Natural killer cell (primary cell): ENCODE results near the gene ISM1. TPM values are rescaled to one million over a fixed set of nuclear protein-coding genes. Genes with fewer than 3 reads are reported as not detected.

Experiments
- ATAC-seq, 3 donors: fragments of 150-1000 bp in 2 of 3; fragments of 200-7000 bp in 1 of 3; cut with Tn5 transposase; 1 replicate in 1 of 3; 2 replicates in 2 of 3; pipeline ENCODE4 v1.10.0; 2021; ENCODE audit warnings: mild to moderate bottlenecking in 2 of 3, moderate library complexity in 2 of 3
- DNase-seq, 2 donors: peaks; one replicate each; pipeline versions ENCODE4 v3.0.0 to v3.0.0-alpha.2; 2013 to 2021; ENCODE audit warnings: mixed read lengths in 1 of 2
- H3K27ac ChIP-seq: one replicate; pipeline ENCODE4 v1.5.1; 2013; ENCODE audit warnings: mild to moderate bottlenecking, low read length
- H3K27me3 ChIP-seq: one replicate; pipeline ENCODE4 v1.6.1; 2013; ENCODE audit warnings: low read length; ENCODE audit not compliant: control insufficient read depth, insufficient read depth
- H3K36me3 ChIP-seq: one replicate; pipeline ENCODE4 v1.6.1; 2013; ENCODE audit warnings: low read length; ENCODE audit not compliant: control insufficient read depth, insufficient read depth
- H3K4me1 ChIP-seq: one replicate; pipeline ENCODE4 v1.6.1; 2013; ENCODE audit warnings: low read length; ENCODE audit not compliant: control insufficient read depth, insufficient read depth
- H3K4me3 ChIP-seq: one replicate; pipeline ENCODE4 v1.5.1; 2013; ENCODE audit warnings: low read length
- H3K9me3 ChIP-seq: one replicate; pipeline ENCODE4 v1.6.1; 2013; ENCODE audit warnings: low read length; ENCODE audit not compliant: control insufficient read depth, insufficient read depth
- H3K27ac Mint-ChIP-seq, 2 donors: one replicate each; pipeline ENCODE4 v1.8.0; 2022; ENCODE audit warnings: mild to moderate bottlenecking in 2 of 2, mixed read lengths in 2 of 2, moderate library complexity in 1 of 2
- H3K27me3 Mint-ChIP-seq, 2 donors: one replicate each; pipeline ENCODE4 v1.8.0; 2022; ENCODE audit warnings: low read depth in 2 of 2, mixed read lengths in 2 of 2
- H3K36me3 Mint-ChIP-seq: one replicate; pipeline ENCODE4 v1.8.0; 2022; ENCODE audit warnings: mixed read lengths
- H3K4me1 Mint-ChIP-seq, 2 donors: one replicate each; pipeline ENCODE4 v1.8.0; 2022; ENCODE audit warnings: mixed read lengths in 2 of 2
- H3K4me3 Mint-ChIP-seq: one replicate; pipeline ENCODE4 v1.8.0; 2022; ENCODE audit warnings: mild to moderate bottlenecking, moderate library complexity, mixed read lengths
- H3K9me3 Mint-ChIP-seq, 2 donors: one replicate each; pipeline ENCODE4 v1.8.0; 2022; ENCODE audit warnings: mixed read lengths in 2 of 2
- CTCF ChIP-seq: fragments of 200-600 bp; IDR thresholded peaks from one replicate; pipeline ENCODE4 v1.8.0; 2022; ENCODE audit warnings: antibody characterized with exemption
- WGBS: methylation state at CpG from one replicate; pipeline ENCODE4 v1.1.7; 2013; ENCODE audit warnings: missing lambda C conversion rate; ENCODE audit not compliant: insufficient coverage; 5-methylcytosine and 5-hydroxymethylcytosine counted together
- intact Hi-C: fragments of 100-400 bp; cut with micrococcal nuclease; formaldehyde crosslinking; loops from one replicate; pipeline ENCODE4 v1.14.2; 2022
- total RNA-seq, 4 donors: library from RNA; stranded (reverse); fragments of 120-200 nt in 1 of 4; gene quantifications; one replicate each; pipeline versions ENCODE4 v1.2.3 to v1.2.4, GENCODE V29; 2013 to 2022

ISM1 gene
- total RNA-seq, 3 donors from 2014 or later (not counting 1 experiment from before 2014, with no cell fraction given), result 0.13 TPM; not detected in 2

- ATAC-seq (no peak), DNase-seq (no peak)
- Histone ChIP-seq H3K9me3 (no peaks in the 10 kb centered on the region), H3K27ac (no peak overlapping the region), H3K27me3 (no peaks in the 10 kb centered on the region), H3K36me3 (no peaks in the 10 kb centered on the region), H3K4me3 (no peak overlapping the region), H3K4me1 (no peaks in the 10 kb centered on the region)
- no peak overlapping the region for H3K27ac Mint-ChIP-seq
- peaks cover 0 to 2% of the 10 kb centered on the region in 2 donors for H3K9me3 Mint-ChIP-seq
- no peak for TF ChIP-seq CTCF
- intact Hi-C loops, result no loop called here
- peaks cover 9 to 33% of the 10 kb centered on the region in 2 donors for H3K27me3 Mint-ChIP-seq
- no peaks in the 10 kb centered on the region for H3K4me1 Mint-ChIP-seq
- WGBS, result 86% methylated on average over 9 of the region's 9 CpGs
- no peak overlapping the region for H3K4me3 Mint-ChIP-seq
- no peaks in the 10 kb centered on the region for H3K36me3 Mint-ChIP-seq
These were observed 86.6 kb downstream of the ISM1 start for GRCh38 chr20:13307562-13308163.

GRCh38 chr20:13312300-13312699 lies 91.2 kb downstream of the ISM1 start:
- TF ChIP-seq CTCF, result no peak
- H3K36me3 Mint-ChIP-seq, result peaks cover 8% of the 10 kb centered on the region
- H3K27me3 Mint-ChIP-seq, result peaks cover 23 to 51% of the 10 kb centered on the region in 2 donors
- Histone ChIP-seq H3K4me1 (no peaks in the 10 kb centered on the region), H3K27ac (no peak overlapping the region), H3K27me3 (no peaks in the 10 kb centered on the region), H3K36me3 (no peaks in the 10 kb centered on the region), H3K9me3 (no peaks in the 10 kb centered on the region), H3K4me3 (no peak overlapping the region)
- DNase-seq (no peak), ATAC-seq (no peak)
- whole genome bisulfite sequencing, result 74% methylated on average over 4 of the region's 6 CpGs
- no peak overlapping the region for H3K4me3 Mint-ChIP-seq
- H3K4me1 Mint-ChIP-seq, result no peaks in the 10 kb centered on the region
- intact Hi-C loops, result no loop called here
- H3K27ac Mint-ChIP-seq, result no peak overlapping the region
- H3K9me3 Mint-ChIP-seq, result peaks cover 2 to 4% of the 10 kb centered on the region in 2 donors

GRCh38 chr20:13313201-13313600 lies 92.1 kb downstream of the ISM1 start:
- Histone ChIP-seq H3K4me3 (no peak overlapping the region), H3K36me3 (no peaks in the 10 kb centered on the region), H3K9me3 (no peaks in the 10 kb centered on the region), H3K27ac (no peak overlapping the region), H3K27me3 (no peaks in the 10 kb centered on the region), H3K4me1 (no peaks in the 10 kb centered on the region)
- Mint-ChIP-seq H3K27me3 (peaks cover 23 to 45% of the 10 kb centered on the region in 2 donors), H3K36me3 (peaks cover 13% of the 10 kb centered on the region), H3K4me3 (no peak overlapping the region), H3K27ac (no peak overlapping the region), H3K4me1 (no peaks in the 10 kb centered on the region), H3K9me3 (peaks cover 4% of the 10 kb centered on the region in 2 donors)
- ATAC-seq (no peak), DNase-seq (no peak)
- no peak for TF ChIP-seq CTCF
- intact Hi-C loops, result no loop called here
- WGBS, result 93% methylated on average over 5 of the region's 5 CpGs

- peaks cover 18 to 31% of the 10 kb centered on the region in 2 donors for H3K27me3 Mint-ChIP-seq
- H3K4me1 Mint-ChIP-seq, result no peaks in the 10 kb centered on the region
- peaks cover 13% of the 10 kb centered on the region for H3K36me3 Mint-ChIP-seq
- Histone ChIP-seq H3K9me3 (no peaks in the 10 kb centered on the region), H3K4me1 (no peaks in the 10 kb centered on the region), H3K36me3 (no peaks in the 10 kb centered on the region), H3K27ac (no peak overlapping the region), H3K27me3 (no peaks in the 10 kb centered on the region), H3K4me3 (no peak overlapping the region)
- intact Hi-C loops, result no loop called here
- ATAC-seq, result no peak
- no CpG with 5 or more reads among the region's 1 CpG for WGBS
- DNase-seq, result no peak
- no peak overlapping the region for H3K4me3 Mint-ChIP-seq
- H3K27ac Mint-ChIP-seq, result no peak overlapping the region
- TF ChIP-seq CTCF, result no peak
- peaks cover 2 to 4% of the 10 kb centered on the region in 2 donors for H3K9me3 Mint-ChIP-seq
These were observed 96.4 kb downstream of the ISM1 start for GRCh38 chr20:13317439-13317838.
